ENCODE results near the gene SRD5A1. TPM values are rescaled to one million over a fixed set of nuclear protein-coding genes. Genes with fewer than 3 reads are reported as not detected.
"Not testable (repeated sequence)": the region's sequence is repeated elsewhere in the genome, so short reads cannot be mapped to it uniquely, and the experiment has no call there.

The SRD5A1 gene
- total RNA-seq, 3 donors from 2014 or later (not counting 1 experiment from before 2014, with no cell fraction given), result 6.5 to 11.0 (median 7.8) TPM

- Histone ChIP-seq H3K27ac (ENCODE audit: low read length) (no peak overlapping the region), H3K4me1 (ENCODE audit: control insufficient read depth, insufficient read depth, low read length) (peaks cover 9% of the 10 kb centered on the region), H3K9me3 (ENCODE audit: control insufficient read depth, insufficient read depth, low read length) (no peaks in the 10 kb centered on the region), H3K4me3 (ENCODE audit: low read length) (no peak overlapping the region), H3K36me3 (ENCODE audit: control insufficient read depth, insufficient read depth, low read length) (no peaks in the 10 kb centered on the region), H3K27me3 (ENCODE audit: control insufficient read depth, insufficient read depth, low read length) (no peaks in the 10 kb centered on the region)
- Mint-ChIP-seq H3K9me3 (no peaks in the 10 kb centered on the region), H3K4me3 (no peak overlapping the region), H3K27ac (no peak overlapping the region), H3K4me1 (peaks cover 12 to 15% of the 10 kb centered on the region in 2 donors), H3K27me3 (ENCODE audit: low read depth in 2 of 2) (no peaks in the 10 kb centered on the region), H3K36me3 (no peaks in the 10 kb centered on the region)
- ATAC-seq (no peak), DNase-seq (no peak)
- no peak for TF ChIP-seq CTCF (IDR thresholded peaks at IDR 0.05)
- WGBS (ENCODE audit: insufficient coverage), result 96% methylated on average over 6 of the region's 6 CpGs
- intact Hi-C loops (cut with micrococcal nuclease), result no loop called here
These were observed 4.3 kb downstream of the SRD5A1 start for GRCh38 chr5:6637590-6637989.

- no peaks in the 10 kb centered on the region for H3K36me3 ChIP-seq (ENCODE audit: control insufficient read depth, insufficient read depth, low read length)
- Mint-ChIP-seq H3K4me3 (no peak overlapping the region), H3K27me3 (ENCODE audit: low read depth in 2 of 2) (no peaks in the 10 kb centered on the region), H3K4me1 (peaks cover 7 to 10% of the 10 kb centered on the region in 2 donors), H3K9me3 (no peaks in the 10 kb centered on the region), H3K27ac (no peak overlapping the region), H3K36me3 (no peaks in the 10 kb centered on the region)
- ATAC-seq (no peak), DNase-seq (no peak)
- no peak overlapping the region for H3K4me3 ChIP-seq (ENCODE audit: low read length)
- H3K27ac ChIP-seq (ENCODE audit: low read length), result no peak overlapping the region
- intact Hi-C loops (cut with micrococcal nuclease), result no loop called here
- no peaks in the 10 kb centered on the region for H3K9me3 ChIP-seq (ENCODE audit: control insufficient read depth, insufficient read depth, low read length)
- H3K27me3 ChIP-seq (ENCODE audit: control insufficient read depth, insufficient read depth, low read length), result no peaks in the 10 kb centered on the region
- H3K4me1 ChIP-seq (ENCODE audit: control insufficient read depth, insufficient read depth, low read length), result peaks cover 9% of the 10 kb centered on the region
- 71% methylated on average over 4 of the region's 4 CpGs for WGBS (ENCODE audit: insufficient coverage)
- no peak for TF ChIP-seq CTCF (IDR thresholded peaks at IDR 0.05)
These were observed 5.0 kb downstream of the SRD5A1 start for GRCh38 chr5:6638236-6638635.

GRCh38 chr5:6642655-6643054 is 9.4 kb downstream of the SRD5A1 start:
- H3K27me3 ChIP-seq (ENCODE audit: control insufficient read depth, insufficient read depth, low read length), result no peaks in the 10 kb centered on the region
- H3K4me1 ChIP-seq (ENCODE audit: control insufficient read depth, insufficient read depth, low read length), result no peaks in the 10 kb centered on the region
- no peaks in the 10 kb centered on the region for H3K36me3 ChIP-seq (ENCODE audit: control insufficient read depth, insufficient read depth, low read length)
- Mint-ChIP-seq H3K4me1 (peaks cover 6 to 11% of the 10 kb centered on the region in 2 donors), H3K9me3 (no peaks in the 10 kb centered on the region), H3K4me3 (no peak overlapping the region), H3K27me3 (ENCODE audit: low read depth in 2 of 2) (no peaks in the 10 kb centered on the region), H3K27ac (no peak overlapping the region), H3K36me3 (no peaks in the 10 kb centered on the region)
- DNase-seq, result no peak
- 93% methylated on average over 1 of the region's 1 CpG for WGBS (ENCODE audit: insufficient coverage)
- intact Hi-C loops (cut with micrococcal nuclease), result no loop called here
- ATAC-seq, result no peak
- H3K27ac ChIP-seq (ENCODE audit: low read length), result no peak overlapping the region
- no peak overlapping the region for H3K4me3 ChIP-seq (ENCODE audit: low read length)
- no peak for TF ChIP-seq CTCF (IDR thresholded peaks at IDR 0.05)
- no peaks in the 10 kb centered on the region for H3K9me3 ChIP-seq (ENCODE audit: control insufficient read depth, insufficient read depth, low read length)

- no peaks in the 10 kb centered on the region for H3K27me3 Mint-ChIP-seq (ENCODE audit: low read depth in 2 of 2)
- H3K27ac Mint-ChIP-seq, result no peak overlapping the region
- TF ChIP-seq CTCF (IDR thresholded peaks at IDR 0.05), result no peak
- intact Hi-C loops (cut with micrococcal nuclease), result no loop called here
- Histone ChIP-seq H3K4me1 (ENCODE audit: control insufficient read depth, insufficient read depth, low read length) (no peaks in the 10 kb centered on the region), H3K36me3 (ENCODE audit: control insufficient read depth, insufficient read depth, low read length) (no peaks in the 10 kb centered on the region), H3K9me3 (ENCODE audit: control insufficient read depth, insufficient read depth, low read length) (no peaks in the 10 kb centered on the region), H3K27ac (ENCODE audit: low read length) (no peak overlapping the region), H3K4me3 (ENCODE audit: low read length) (no peak overlapping the region), H3K27me3 (ENCODE audit: control insufficient read depth, insufficient read depth, low read length) (no peaks in the 10 kb centered on the region)
- no peaks in the 10 kb centered on the region for H3K9me3 Mint-ChIP-seq
- no peaks in the 10 kb centered on the region for H3K36me3 Mint-ChIP-seq
- no peak for DNase-seq
- 98% methylated on average over 6 of the region's 6 CpGs for WGBS (ENCODE audit: insufficient coverage)
- peaks cover 6 to 15% of the 10 kb centered on the region in 2 donors for H3K4me1 Mint-ChIP-seq
- ATAC-seq, result no peak
- no peak overlapping the region for H3K4me3 Mint-ChIP-seq
These were observed 11.6 kb downstream of the SRD5A1 start for GRCh38 chr5:6644794-6645241.

GRCh38 chr5:6645571-6646362 is 12.5 kb downstream of the SRD5A1 start:
- H3K27me3 ChIP-seq (ENCODE audit: control insufficient read depth, insufficient read depth, low read length); H3K27ac ChIP-seq (ENCODE audit: low read length); H3K27me3 Mint-ChIP-seq (ENCODE audit: low read depth in 2 of 2); DNase-seq; intact Hi-C loops (cut with micrococcal nuclease); H3K36me3 ChIP-seq (ENCODE audit: control insufficient read depth, insufficient read depth, low read length); H3K27ac Mint-ChIP-seq; H3K9me3 Mint-ChIP-seq; H3K9me3 ChIP-seq (ENCODE audit: control insufficient read depth, insufficient read depth, low read length); H3K4me3 ChIP-seq (ENCODE audit: low read length); H3K4me3 Mint-ChIP-seq; H3K36me3 Mint-ChIP-seq; H3K4me1 ChIP-seq (ENCODE audit: control insufficient read depth, insufficient read depth, low read length): not testable (repeated sequence)
- H3K4me1 Mint-ChIP-seq, result peaks cover 6 to 18% of the 10 kb centered on the region in 2 donors
- WGBS (ENCODE audit: insufficient coverage), result 98% methylated on average over 10 of the region's 11 CpGs
- peak in 1 of 3 donors; percentile 56 for ATAC-seq
